ENCODE data around the gene BIRC5.
A peak's percentile ranks its signal among the peaks of the same experiment; 100 is the strongest.

Gene BIRC5

DNA sequence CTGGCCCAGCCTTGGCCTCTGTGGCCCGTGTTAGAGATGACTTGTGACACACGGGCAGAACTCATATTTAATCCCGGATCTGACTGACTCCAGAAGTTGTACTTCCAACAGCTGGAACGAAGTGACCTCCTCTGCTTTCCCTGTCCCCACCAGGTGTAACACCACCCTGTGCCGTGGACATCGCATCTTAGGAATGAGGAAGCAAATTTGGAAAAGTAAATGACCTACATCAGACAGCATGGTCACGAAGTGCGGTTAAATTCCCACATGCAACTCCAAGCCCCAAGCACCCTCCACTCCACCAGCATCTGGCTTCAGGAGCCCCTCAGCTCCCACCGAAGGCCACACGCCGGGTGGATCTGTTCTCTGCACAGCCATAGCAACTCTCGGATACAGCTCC, 30.1 kb upstream of the BIRC5 start:
- DNase-seq (ENCODE audit: low read depth, low spot score), result no peak

DNA sequence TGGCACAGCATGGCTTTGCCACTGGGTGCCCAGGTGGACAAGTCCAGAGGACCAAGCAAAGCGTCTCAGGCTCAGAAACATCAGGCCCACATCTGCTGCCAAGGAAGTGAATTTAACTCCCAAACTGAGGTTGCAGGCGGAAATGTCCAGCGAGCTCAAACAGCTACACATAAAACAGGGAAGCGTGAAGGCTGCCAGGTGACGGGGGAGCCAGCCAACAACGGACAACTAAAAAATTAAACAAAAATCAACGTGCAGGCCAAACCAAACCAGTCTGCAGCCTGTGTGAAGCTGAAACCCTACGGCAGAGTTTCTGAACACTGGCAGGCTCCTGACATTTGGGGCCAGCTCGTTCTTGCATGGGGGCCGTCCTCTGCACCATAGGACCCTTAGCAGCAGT, 29.7 kb upstream of the BIRC5 start:
- DNase-seq (ENCODE audit: low read depth, low spot score), result no peak

DNA sequence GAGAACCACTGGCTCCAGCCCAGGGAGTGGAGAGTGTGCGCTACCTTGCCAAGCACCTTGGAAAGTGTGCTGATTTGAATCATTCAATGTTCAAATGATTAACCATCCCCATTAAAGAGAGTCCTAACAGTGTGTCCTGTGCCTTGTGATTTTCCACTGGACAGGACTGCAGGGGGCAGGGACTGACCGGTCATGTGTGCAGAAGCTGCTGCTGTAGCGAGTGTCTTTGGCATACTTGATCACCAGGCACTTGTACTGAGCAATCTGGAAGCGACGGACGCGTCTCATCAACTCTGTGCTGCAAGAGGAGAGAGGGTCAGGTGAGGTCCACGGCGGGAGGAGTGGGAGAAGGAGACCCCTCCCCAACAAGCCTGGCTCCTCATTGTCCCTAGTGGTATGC, 29.2 kb upstream of the BIRC5 start:
- DNase-seq (ENCODE audit: low read depth, low spot score), result no peak

DNA sequence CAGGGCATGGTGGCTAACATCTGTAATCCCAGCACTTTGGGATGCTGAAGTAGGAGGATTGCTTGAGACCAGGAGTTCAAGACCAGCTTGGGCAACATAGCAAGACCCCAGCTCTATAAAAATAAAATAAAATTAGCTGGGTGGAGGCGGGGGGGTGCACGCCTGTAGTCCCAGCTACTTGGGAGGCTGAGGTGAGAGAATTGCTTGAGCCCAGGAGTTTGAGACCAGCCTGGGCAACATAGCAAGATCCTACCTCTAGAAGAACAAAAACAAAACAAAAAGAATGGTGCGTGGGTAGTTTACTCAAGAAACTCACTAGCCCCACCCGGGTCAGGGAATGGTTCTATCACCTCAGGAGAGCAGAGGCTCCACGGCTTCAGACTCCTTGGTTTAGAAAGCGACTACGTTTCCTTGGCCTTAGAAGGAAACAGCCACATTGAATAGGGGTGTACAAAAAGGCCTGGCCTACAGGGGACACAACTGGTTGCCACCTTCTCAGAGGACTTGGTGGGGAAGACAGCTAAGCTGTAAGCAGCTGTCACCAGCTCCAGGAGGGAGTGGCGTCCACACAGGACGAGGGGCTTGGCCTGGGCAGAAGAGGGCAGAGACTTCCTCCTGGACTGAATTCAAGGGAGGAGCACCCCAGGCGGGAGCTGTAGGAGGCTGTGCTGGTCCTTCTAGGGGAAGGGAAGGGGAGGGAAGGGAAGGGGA, 27.9 kb upstream of the BIRC5 start:
- DNase-seq (ENCODE audit: low read depth, low spot score), result no peak

DNA sequence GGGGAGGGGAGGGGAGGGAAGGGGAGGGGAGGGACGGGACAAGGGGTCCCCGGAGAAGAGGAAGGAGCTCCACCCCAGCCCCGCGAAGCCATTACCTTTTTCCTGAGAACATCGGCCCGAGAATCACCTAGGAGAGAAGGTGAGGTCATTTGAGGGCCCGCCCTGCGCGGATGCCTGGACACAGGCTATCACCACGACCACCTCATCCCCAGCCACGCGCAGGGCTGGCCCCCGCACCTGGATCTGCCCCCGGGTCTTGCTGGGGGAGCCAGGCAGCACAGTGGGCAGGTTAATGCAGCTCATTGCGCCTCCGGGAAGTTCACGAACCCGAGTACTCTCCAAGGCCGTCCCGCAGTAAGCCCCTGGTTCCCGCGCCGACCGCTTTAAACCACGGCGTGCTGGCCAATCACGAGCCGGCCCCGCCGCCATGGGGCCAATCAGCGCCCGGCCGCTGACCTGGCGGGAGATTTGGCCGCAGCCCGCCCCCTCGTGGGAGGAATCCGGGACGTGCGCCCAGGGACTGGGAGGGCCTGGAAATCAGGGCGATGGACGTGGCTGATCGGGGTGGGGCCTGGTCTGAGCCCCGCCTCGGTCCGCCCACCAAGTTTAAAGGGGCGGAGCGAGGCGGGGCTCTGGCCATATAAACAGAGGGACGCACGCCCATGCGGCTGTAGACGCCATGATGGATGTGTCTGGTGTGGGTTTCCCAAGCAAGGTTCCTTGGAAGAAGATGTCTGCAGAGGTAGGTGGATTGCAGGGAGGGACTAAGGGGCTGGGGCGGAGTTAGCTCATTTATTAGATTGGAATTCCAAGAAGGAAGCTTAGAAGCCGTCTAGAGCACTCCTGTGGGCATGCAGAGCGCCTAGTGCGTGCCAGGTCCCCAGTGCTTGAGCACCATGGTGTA, 27.1 kb upstream of the BIRC5 start, which contains the start of the genes AFMID and TK1:
TSS of gene AFMID (plus strand) at position 671 of the 904 bp plus-strand sequence. CDS start at position 680, 9 bp downstream.
TSS of gene TK1 (minus strand) at position 361 of the 904 bp plus-strand sequence. CDS start at position 303, 58 bp downstream.
- DNase-seq (ENCODE audit: low read depth, low spot score), result peak; percentile 60

DNA sequence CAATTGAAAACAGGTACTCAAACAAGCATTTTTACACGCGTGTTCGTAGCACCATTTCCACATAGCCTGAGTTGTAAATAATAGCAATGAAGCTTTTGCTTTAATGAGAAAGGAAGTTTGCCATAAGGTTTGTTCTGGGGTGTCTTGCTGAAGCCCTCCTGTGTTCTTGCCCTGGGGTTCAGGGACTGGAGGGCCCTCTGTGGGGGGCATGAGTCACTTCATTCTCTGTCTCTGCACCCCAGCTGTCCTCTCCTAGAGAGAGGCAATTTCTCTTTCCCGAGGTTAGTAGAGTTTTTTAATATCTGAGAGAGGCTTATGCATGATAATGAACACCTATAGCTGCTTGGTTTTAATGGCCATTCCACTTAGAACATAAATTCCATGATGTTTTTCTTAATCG, 17.3 kb upstream of the BIRC5 start:
- DNase-seq (ENCODE audit: low read depth, low spot score), result no peak

DNA sequence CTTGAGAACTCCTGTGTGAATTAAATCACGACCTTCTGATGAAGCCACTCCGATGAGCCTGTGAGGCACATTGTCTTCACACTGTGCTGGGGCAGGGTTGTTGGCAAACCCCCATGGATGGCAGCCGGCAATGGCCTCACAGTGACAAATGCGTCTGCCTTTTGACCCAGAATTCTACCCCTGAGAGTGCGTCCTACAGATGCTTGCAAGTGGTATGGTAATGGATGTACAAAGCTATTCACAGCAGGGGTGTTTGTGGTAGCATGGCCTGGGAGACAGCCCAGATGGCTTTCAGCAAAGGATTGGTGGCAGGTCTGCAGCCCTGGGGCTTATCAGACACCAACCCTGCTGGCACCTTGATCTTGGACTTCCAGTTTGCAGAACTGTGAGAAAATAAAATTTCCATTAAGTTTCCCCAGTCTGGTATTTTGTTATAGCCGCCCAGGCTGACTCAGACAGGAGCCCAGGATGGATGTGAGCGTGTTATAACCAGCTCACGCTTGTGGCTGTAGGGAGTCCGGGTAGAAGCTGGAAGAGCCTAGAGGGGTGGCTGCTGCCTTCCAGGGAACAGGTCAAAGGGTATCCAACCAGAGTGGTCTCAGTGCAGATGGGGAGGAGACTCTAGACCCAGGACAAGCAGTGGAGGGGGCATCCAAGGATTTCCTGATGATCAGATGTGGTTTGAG, 16.8 kb upstream of the BIRC5 start:
- no peak for DNase-seq (ENCODE audit: low read depth, low spot score)

DNA sequence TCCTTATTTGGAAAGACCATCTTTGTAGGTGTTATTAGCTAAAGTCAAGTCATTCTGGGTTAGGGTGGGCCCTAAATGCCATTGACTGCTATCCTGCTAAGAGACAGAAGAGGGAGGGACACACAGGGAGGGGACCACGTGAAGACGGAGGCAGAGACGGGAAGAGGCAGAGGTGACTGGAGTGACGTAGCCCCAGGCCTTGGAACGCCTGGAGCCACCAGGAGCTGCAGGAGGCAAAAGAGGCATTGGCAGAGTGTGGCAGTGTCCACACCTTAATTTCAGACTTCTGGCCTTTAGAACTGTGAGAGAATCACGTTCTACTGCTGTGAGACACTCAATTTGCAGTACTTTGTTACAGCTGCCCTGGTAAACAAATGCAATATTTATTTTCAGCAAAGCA, 13.6 kb upstream of the BIRC5 start:
- no peak for DNase-seq (ENCODE audit: low read depth, low spot score)

DNA sequence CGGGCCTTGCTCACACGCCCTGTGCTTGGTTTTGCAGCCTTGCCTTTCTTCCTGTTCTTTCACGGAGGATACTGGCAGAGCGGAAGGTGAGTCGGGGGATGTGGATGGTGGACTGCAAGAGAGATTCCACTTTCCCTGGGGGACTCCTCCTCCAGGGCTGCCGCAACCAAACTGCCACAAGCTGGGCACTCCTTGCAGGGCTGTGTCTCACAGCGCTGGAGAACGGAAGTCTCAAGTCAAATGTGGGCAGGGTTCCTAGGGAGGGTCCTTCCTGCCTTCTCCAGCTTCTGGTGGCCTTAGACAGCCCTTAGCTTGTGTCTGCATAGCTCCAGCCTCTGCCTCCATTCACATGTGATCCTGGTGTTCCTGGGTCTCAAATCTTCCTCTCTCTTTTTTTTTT, 11.4 kb upstream of the BIRC5 start:
- DNase-seq (ENCODE audit: low read depth, low spot score), result no peak

DNA sequence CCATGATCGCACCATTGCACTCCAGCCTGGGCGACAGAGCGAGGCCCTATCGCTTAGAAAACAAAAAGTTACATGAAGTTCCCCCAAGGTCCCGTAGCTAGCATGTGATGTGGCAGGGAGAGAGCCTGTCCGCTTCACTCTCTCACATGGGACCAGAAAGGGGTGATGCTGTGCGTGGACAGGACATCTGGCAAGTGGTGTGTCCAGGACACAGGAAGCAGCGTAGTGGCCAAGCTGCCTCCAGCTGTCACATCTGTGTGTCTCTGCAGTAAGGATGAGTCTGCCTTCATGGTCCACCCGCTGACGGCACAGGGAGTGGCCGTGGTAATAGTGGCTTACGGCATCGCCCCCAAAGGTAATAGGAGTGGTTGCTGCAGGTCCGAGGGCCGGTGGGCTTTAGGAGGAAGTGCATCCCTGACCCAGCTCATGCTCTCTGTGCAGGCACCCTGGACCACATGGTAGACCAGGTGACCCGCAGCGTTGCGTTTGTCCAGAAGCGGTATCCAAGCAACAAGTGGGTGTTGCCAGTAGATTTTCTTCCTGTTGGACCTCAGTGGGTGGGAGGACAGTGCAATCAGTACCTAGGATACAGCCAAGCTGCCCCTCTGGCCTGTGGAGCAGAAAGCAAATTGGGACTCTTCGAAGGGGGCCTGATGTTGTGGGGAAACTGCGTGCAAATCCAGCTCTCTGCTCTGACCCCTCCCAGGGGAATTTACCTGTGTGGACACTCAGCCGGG, 9.5 kb upstream of the BIRC5 start:
- DNase-seq (ENCODE audit: low read depth, low spot score), result no peak

DNA sequence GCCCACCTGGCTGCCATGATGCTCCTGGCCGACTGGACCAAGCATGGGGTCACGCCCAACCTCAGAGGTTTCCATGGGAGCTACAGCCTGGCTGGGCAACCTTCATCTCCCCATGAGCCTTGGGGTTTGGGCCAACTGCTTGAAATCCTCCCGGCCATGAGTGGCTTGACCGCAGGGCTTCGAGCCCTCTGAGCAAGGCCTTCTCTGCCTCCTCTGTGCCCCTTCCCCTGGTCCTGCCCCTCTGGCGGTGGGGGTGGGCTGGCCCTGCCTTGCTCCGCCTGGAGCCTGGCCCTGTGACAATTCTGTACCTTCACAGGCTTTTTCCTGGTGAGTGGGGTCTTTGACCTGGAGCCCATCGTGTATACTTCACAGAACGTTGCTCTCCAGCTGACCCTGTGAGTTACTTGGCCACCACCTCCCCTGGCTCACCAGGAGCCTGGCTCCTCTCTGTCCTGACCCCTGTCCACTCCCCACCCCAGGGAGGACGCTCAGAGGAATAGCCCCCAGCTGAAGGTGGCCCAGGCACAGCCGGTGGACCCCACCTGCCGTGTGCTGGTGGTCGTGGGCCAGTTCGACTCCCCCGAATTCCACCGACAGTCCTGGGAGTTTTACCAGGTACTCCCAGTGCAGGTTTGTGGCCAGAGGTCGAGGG, 8.8 kb upstream of the BIRC5 start:
- no peak for DNase-seq (ENCODE audit: low read depth, low spot score)

DNA sequence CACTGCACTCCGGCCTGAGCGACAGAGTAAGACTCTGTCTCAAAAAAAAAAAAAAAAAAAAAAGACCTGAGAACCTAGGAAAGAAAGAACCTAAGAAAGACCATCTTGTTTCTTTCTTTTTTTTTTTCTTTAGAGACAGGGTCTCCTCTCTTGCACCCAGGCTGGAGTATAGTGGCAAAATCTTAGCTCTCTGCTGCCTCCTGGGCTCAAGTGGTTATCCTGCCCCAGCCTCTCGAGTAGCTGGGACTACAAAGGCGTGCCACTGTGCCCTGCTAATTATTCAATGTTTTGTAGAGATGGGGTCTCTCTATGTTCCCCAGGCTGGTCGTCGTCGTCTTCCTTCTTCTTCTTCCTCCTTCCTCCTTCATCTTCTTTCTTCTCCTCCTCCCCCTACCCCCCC, 7.8 kb upstream of the BIRC5 start:
- DNase-seq (ENCODE audit: low read depth, low spot score), result no peak

DNA sequence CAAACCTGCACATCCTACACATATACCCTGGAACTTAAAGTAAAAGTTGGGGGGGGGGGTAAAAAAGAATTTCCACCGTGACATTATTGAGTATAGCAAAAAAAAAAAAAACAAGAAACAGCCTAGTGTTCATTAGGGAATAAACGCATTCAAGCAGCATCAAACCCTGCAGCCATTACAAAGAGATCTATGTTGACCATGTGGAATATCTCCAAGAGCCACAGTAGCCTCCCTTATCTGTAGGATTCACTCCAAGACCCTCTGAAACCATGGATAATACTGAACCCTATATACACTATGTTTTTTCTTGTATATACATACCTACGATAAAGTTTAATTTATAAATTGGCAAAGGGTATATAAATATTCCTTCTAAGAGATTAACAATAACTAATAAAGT, 5.6 kb upstream of the BIRC5 start:
- no peak for DNase-seq (ENCODE audit: low read depth, low spot score)

DNA sequence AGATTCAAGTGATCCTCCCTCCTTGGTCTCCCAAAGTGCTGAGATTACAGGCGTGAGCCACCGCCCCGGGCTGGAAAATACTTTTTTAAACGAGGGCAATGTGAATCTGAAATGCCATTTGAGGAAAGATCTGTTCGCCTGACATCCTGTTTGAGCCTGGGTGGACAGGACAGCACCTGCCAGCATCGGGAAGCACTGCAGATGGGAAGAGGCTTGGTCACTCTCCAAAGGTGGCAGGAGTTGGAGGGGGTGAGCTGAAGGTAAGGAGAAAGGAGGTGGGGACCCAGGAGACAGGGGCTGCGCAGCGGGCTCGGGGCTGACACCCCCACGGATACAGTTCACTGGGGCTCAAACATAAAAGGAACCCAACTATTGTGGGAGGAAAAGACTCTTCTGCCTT, 3.9 kb upstream of the BIRC5 start:
- no peak for DNase-seq (ENCODE audit: low read depth, low spot score)

DNA sequence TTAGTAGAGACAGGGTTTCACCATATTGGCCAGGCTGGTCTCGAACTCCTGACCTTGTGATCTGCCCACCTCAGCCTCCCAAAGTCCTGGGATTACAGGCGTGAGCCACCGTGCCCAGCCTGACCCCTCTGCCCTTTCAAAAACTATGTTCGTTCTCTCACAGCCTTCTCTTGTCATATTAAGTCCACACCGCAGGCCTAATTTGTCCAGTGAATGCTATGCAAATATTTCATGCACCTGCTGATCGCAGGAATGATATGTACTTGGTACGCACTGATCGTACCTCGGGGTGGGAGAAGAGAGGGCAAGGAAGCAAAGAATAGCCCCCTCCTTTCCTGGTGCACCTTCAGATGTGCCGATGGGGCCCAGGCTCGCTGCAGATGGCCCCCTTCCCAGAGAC, 3.0 kb upstream of the BIRC5 start:
- no peak for DNase-seq (ENCODE audit: low read depth, low spot score)

DNA sequence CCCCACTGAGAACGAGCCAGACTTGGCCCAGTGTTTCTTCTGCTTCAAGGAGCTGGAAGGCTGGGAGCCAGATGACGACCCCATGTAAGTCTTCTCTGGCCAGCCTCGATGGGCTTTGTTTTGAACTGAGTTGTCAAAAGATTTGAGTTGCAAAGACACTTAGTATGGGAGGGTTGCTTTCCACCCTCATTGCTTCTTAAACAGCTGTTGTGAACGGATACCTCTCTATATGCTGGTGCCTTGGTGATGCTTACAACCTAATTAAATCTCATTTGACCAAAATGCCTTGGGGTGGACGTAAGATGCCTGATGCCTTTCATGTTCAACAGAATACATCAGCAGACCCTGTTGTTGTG, 631 bp downstream of the BIRC5 start:
- no peak for DNase-seq (ENCODE audit: low read depth, low spot score)

DNA sequence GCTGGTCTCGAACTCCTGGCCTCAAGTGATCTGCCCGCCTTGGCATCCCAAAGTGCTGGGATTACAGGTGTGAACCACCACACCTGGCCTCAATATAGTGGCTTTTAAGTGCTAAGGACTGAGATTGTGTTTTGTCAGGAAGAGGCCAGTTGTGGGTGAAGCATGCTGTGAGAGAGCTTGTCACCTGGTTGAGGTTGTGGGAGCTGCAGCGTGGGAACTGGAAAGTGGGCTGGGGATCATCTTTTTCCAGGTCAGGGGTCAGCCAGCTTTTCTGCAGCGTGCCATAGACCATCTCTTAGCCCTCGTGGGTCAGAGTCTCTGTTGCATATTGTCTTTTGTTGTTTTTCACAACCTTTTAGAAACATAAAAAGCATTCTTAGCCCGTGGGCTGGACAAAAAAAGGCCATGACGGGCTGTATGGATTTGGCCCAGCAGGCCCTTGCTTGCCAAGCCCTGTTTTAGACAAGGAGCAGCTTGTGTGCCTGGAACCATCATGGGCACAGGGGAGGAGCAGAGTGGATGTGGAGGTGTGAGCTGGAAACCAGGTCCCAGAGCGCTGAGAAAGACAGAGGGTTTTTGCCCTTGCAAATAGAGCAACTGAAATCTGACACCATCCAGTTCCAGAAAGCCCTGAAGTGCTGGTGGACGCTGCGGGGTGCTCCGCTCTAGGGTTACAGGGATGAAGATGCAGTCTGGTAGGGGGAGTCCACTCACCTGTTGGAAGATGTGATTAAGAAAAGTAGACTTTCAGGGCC, 5.5 kb downstream of the BIRC5 start:
- no peak for DNase-seq (ENCODE audit: low read depth, low spot score)

DNA sequence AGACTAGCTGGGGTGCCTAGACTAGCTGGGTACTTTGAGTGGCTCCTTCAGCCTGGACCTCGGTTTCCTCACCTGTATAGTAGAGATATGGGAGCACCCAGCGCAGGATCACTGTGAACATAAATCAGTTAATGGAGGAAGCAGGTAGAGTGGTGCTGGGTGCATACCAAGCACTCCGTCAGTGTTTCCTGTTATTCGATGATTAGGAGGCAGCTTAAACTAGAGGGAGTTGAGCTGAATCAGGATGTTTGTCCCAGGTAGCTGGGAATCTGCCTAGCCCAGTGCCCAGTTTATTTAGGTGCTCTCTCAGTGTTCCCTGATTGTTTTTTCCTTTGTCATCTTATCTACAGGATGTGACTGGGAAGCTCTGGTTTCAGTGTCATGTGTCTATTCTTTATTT, 9.0 kb downstream of the BIRC5 start:
- DNase-seq (ENCODE audit: low read depth, low spot score), result no peak

DNA sequence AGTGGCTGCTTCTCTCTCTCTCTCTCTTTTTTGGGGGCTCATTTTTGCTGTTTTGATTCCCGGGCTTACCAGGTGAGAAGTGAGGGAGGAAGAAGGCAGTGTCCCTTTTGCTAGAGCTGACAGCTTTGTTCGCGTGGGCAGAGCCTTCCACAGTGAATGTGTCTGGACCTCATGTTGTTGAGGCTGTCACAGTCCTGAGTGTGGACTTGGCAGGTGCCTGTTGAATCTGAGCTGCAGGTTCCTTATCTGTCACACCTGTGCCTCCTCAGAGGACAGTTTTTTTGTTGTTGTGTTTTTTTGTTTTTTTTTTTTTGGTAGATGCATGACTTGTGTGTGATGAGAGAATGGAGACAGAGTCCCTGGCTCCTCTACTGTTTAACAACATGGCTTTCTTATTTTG, 9.7 kb downstream of the BIRC5 start:
- no peak for DNase-seq (ENCODE audit: low read depth, low spot score)
